Type B pancreatic cell (in vitro differentiated cells): Measurements from ENCODE around the gene MYCBPAP. TPM values are rescaled to one million over a fixed set of nuclear protein-coding genes. Genes with fewer than 3 reads are reported as not detected.

ENCODE experiments used
- DNase-seq: peaks from one replicate; pipeline ENCODE4 v3.0.0; 2021; ENCODE audit warnings: mixed read lengths; ENCODE audit not compliant: unreplicated experiment; ENCODE audit errors: extremely low spot score
- H3K27ac Mint-ChIP-seq: 2 replicates; pipeline ENCODE4 v1.8.0; 2021; ENCODE audit warnings: mild to moderate bottlenecking, mixed read lengths
- H3K27me3 Mint-ChIP-seq: 2 replicates; pipeline ENCODE4 v1.8.0; 2021; ENCODE audit warnings: mixed read lengths
- H3K36me3 Mint-ChIP-seq: 2 replicates; pipeline ENCODE4 v1.8.0; 2021; ENCODE audit warnings: mixed read lengths
- H3K4me1 Mint-ChIP-seq: one replicate; pipeline ENCODE4 v1.8.0; 2021; ENCODE audit warnings: mixed read lengths; ENCODE audit not compliant: unreplicated experiment
- H3K4me3 Mint-ChIP-seq: 2 replicates; pipeline ENCODE4 v1.8.0; 2021; ENCODE audit warnings: mild to moderate bottlenecking, mixed read lengths
- H3K9me3 Mint-ChIP-seq: 2 replicates; pipeline ENCODE4 v1.8.0; 2021; ENCODE audit warnings: mixed read lengths
- CTCF ChIP-seq: fragments of 200-600 bp; sonication (generic); conservative IDR thresholded peaks from 2 replicates; pipeline ENCODE4 v1.5.0; 2021; ENCODE audit warnings: antibody characterized with exemption, mild to moderate bottlenecking
- total RNA-seq: library from RNA; stranded (reverse); gene quantifications from 2 replicates; pipeline ENCODE4 v1.2.1, GENCODE V29; 2021; ENCODE audit warnings: low replicate concordance

The MYCBPAP gene
- total RNA-seq, 1 donor from 2014 or later = 4.1 TPM

DNA sequence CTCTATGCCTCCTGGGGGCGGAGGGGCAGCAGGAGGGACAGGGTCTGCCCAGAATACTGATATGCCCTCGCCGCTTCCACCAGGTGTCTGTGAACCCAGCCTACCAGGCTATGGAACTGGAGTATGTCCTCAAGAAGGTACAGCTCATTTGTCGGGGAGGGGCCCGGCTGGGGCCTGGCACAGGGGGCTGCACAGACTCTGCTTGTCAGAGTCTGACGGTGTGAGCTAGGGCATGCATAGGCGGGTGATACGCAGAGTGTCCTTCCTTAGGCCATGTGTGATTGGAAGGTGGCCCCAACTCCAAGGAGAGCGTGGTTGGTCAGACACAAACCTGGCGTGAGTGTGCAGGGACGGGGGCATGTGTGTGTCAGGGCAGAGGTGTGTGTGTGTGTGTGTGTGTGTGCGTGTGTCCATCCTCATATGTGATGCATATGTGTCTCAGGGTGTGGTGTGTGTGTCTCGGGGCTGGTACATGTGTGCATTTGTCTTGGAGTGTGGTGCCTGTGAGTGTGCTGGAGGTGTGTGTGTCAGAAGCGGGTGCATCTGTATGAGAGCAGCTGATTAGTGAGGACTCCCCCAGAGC lies 46.6 kb upstream of the MYCBPAP start:
- DNase-seq = no peak
- H3K36me3 Mint-ChIP-seq = no peaks in the 10 kb centered on the region
- TF ChIP-seq CTCF = no peak
- H3K4me3 Mint-ChIP-seq = no peak overlapping the region
- no peaks in the 10 kb centered on the region for H3K27me3 Mint-ChIP-seq
- H3K9me3 Mint-ChIP-seq = no peaks in the 10 kb centered on the region
- H3K27ac Mint-ChIP-seq = no peak overlapping the region
- H3K4me1 Mint-ChIP-seq = no peaks in the 10 kb centered on the region

GRCh38 chr17:50462446-50462845 lies 45.8 kb upstream of the MYCBPAP start:
- Mint-ChIP-seq H3K27ac (no peak overlapping the region), H3K9me3 (no peaks in the 10 kb centered on the region), H3K4me3 (no peak overlapping the region), H3K27me3 (peaks cover 6% of the 10 kb centered on the region), H3K36me3 (no peaks in the 10 kb centered on the region), H3K4me1 (no peaks in the 10 kb centered on the region)
- no peak for DNase-seq
- no peak for TF ChIP-seq CTCF

DNA sequence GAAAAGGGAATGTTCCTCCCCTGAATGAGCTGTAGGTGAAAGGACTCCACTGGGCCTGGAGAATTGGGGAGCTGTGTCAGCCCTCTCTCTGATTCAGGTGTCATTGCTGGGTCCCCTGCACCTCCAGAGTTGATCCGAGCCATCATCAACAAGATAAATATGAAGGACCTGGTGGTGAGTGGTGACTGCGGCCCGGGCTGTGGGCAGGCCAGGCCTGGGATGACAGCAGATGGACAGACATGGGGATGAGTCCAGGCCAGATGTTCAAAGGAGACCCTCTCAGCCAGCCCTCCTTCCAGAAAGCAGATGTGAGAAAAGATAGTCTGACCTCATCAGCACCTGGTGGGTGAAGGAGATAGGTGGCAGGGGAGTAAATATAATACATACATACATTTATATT lies 44.1 kb upstream of the MYCBPAP start:
- peaks cover 18% of the 10 kb centered on the region for H3K27me3 Mint-ChIP-seq
- no peak overlapping the region for H3K27ac Mint-ChIP-seq
- no peaks in the 10 kb centered on the region for H3K4me1 Mint-ChIP-seq
- H3K36me3 Mint-ChIP-seq = no peaks in the 10 kb centered on the region
- no peak overlapping the region for H3K4me3 Mint-ChIP-seq
- no peak for TF ChIP-seq CTCF
- no peak for DNase-seq
- H3K9me3 Mint-ChIP-seq = no peaks in the 10 kb centered on the region

- Mint-ChIP-seq H3K4me1 (no peaks in the 10 kb centered on the region), H3K27me3 (peaks cover 18% of the 10 kb centered on the region), H3K4me3 (no peak overlapping the region), H3K36me3 (no peaks in the 10 kb centered on the region), H3K9me3 (no peaks in the 10 kb centered on the region), H3K27ac (no peak overlapping the region)
- TF ChIP-seq CTCF = no peak
- DNase-seq = no peak
Measured at GRCh38 chr17:50464736-50465135, 43.5 kb upstream of the MYCBPAP start.

DNA sequence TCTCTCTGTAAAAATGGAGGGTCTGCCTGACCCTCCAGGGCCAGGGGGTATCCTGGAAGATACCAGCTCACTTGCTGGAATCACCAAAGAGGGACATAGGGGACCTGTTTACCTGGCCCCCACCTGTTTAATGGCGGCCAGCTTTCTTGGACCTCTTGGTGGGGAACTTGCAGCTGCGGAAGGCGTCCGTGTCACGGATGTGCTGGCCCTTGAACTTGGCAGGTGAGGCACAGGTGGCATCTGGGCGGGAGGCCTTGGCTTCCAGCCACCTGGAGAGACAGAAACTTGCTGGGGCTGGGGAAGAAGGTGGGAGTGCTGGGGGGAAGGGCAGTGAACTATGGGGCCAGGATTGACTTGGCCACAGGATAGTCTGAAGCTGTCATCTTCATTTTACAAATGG lies 43.1 kb upstream of the MYCBPAP start:
- TF ChIP-seq CTCF = no peak

GRCh38 chr17:50465635-50466034 lies 42.6 kb upstream of the MYCBPAP start:
- no peak for DNase-seq
- Mint-ChIP-seq H3K9me3 (no peaks in the 10 kb centered on the region), H3K27me3 (peaks cover 18% of the 10 kb centered on the region), H3K4me3 (no peak overlapping the region), H3K4me1 (no peaks in the 10 kb centered on the region), H3K27ac (no peak overlapping the region), H3K36me3 (no peaks in the 10 kb centered on the region)
- TF ChIP-seq CTCF = no peak

More for the DNA sequence above, 43.1 kb upstream of the MYCBPAP start:
- no peaks in the 10 kb centered on the region for H3K36me3 Mint-ChIP-seq
- no peak for DNase-seq
- H3K27me3 Mint-ChIP-seq = peaks cover 18% of the 10 kb centered on the region
- H3K4me3 Mint-ChIP-seq = no peak overlapping the region
- H3K9me3 Mint-ChIP-seq = no peaks in the 10 kb centered on the region
- no peak overlapping the region for H3K27ac Mint-ChIP-seq
- no peaks in the 10 kb centered on the region for H3K4me1 Mint-ChIP-seq
